ENCODE results near the gene BNIP5.
A peak's percentile ranks its signal among the peaks of the same experiment; 100 is the strongest.
"Not testable (repeated sequence)": the region's sequence is repeated elsewhere in the genome, so short reads cannot be mapped to it uniquely, and the experiment has no call there.

BNIP5 gene

GRCh38 chr6:36340618-36341454 is 4.1 kb upstream of the BNIP5 start:
- DNase-seq: peak; percentile 77

DNA sequence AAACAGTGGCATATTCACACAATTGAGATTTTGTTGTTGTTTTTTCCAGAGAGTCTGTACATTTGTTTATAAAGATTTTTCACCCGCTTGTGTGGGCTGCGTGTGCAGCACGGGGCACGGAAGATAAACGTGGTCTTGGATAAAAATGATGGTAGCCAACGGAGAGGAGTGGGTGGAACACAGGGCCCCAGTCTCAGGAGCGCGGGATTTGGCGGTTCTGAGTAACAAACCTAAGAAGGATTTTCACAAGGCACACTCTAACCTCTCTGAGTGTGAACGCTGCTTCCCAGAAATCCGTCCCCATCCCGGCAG is 3.6 kb upstream of the BNIP5 start:
- DNase-seq: no peak

- no peak for DNase-seq
Observed at GRCh38 chr6:36339146-36339545, 2.5 kb upstream of the BNIP5 start.

- DNase-seq: not testable (repeated sequence)
Observed at GRCh38 chr6:36338223-36338622, 1.5 kb upstream of the BNIP5 start.

DNA sequence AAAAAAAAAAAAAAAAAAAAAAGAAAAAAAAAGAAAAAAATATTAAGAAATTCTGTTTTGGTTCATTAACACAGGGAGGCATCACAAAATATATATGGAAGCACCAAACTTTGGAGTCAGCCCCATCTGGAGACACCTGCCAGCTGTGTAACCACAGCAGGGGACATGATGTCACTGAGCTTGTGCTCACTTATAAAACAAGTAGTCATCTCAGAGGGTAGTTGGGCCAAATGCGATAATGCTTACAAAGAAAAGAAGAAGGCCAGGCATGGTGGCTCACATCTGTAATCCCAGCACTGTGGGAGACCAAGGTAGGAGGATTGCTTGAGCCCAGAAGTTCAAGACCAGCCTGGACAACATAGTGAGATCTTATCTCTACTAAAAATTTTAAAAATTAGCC is 1.1 kb upstream of the BNIP5 start:
- no peak for DNase-seq

- DNase-seq: no peak
Observed at GRCh38 chr6:36336208-36336710, 429 bp downstream of the BNIP5 start.

DNA sequence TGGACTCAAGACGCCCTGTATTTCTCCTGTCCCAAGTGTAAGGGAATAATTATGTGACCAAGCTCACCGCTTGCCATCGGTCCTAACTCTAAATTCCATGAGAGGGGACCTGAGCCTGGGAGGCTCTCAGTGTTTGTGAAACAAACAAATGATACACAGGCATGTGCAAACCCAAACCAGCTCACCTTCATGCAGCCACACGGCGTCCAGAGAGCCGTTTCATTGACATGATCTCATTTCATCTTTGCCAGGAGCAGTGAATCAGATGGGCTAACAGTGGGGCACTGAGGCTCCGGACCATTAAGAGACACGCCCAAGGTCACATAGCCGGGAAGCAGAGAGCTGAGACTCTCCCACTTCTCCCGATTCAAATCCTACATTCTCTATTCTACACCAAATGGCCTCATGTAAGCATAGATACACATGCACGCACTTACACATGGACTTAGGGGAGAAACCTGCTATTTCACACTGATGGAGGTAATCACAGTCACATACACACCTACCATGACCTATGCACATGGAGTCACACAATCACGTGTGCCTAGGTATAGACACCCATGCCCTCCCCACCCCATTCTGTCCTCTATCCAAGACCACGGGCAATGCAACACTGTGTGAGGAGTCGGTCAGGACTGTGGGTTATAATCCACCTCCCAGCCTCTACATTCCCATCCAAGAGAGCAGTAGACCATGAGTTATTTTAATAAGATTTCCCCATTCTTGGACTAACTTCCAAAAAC is 1.1 kb downstream of the BNIP5 start:
- no peak for DNase-seq

DNA sequence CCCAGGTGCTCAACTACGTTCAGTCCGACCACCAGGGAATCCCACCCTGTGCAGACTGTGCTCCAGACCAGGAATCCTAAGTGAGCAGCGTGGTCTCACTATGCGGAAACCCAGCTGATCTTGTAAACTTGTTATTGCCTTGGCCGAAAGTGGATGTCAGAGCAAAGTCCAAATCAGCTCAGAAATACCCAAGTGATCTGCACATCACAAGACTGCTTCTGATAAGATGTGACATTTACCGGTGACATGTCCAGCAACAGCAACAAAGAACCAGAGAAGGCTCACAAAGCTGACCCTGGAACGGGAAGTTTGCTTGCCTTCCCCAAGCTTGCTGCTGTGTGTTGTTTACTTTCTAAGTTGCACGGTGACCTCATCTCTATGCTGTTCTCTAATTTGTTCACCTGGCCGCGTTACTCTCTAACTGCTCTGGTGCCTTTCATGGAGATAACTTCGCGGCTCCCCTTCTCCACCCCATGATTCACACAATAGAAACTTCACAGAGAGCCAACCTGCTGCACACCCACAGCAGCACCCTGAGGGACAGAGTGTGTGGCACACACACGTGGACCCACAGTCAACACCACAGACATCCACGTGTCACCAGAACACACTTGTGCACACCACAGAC is 1.7 kb downstream of the BNIP5 start:
- DNase-seq: no peak

GRCh38 chr6:36333931-36334725 is 2.6 kb downstream of the BNIP5 start:
- no peak for DNase-seq

GRCh38 chr6:36333171-36333895 is 3.4 kb downstream of the BNIP5 start:
- DNase-seq: no peak

DNA sequence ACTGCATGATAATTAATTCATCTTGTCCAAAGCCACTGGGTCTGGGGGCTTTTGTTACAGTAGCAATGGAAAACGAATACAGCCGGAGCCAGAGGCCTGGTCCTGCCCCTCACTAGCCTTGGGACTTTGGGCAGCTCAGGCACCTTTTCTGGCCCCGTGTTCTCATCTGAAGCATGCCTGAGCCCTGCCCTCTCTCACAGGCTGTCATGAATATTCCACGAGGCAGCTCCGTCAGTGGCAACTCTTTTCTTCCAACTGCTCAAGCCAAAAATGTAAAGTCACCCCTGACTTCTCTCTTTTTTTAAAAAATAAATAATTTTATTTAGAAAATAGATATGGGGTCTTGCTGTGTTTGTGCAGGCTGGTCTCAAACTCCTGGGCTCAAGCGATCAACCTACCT is 5.3 kb downstream of the BNIP5 start:
- DNase-seq: no peak

DNA sequence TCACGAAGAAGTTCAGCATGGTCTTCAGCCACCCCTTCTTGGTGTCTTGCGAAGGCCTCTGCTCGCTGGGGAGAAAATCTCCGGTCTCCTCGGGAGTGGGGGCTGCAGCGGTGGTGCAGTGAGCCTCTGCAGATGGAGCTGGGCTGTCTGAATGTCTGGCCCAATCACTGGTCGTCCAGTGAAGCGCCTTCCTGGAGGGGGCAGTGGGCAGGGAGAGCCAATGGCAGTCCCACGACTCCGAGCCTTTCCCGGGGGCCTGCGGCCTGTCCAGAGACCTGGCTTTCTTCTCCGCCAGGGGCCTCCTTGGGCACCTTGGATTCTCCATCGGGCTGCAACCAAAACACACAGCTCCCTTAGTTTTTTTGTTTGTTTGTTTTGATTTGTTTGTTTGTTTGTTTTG is 6.3 kb downstream of the BNIP5 start:
- no peak for DNase-seq

GRCh38 chr6:36329798-36330291 is 6.8 kb downstream of the BNIP5 start:
- no peak for DNase-seq

- DNase-seq: no peak
Observed at GRCh38 chr6:36328600-36328999, 8.1 kb downstream of the BNIP5 start.

GRCh38 chr6:36327919-36328236 is 8.8 kb downstream of the BNIP5 start:
- DNase-seq: no peak

- DNase-seq: no peak
Observed at GRCh38 chr6:36327226-36327918, 9.3 kb downstream of the BNIP5 start.

- no peak for DNase-seq
Observed at GRCh38 chr6:36326356-36326995, 10.2 kb downstream of the BNIP5 start.

- no peak for DNase-seq
Observed at GRCh38 chr6:36324715-36325114, 12.0 kb downstream of the BNIP5 start.

DNA sequence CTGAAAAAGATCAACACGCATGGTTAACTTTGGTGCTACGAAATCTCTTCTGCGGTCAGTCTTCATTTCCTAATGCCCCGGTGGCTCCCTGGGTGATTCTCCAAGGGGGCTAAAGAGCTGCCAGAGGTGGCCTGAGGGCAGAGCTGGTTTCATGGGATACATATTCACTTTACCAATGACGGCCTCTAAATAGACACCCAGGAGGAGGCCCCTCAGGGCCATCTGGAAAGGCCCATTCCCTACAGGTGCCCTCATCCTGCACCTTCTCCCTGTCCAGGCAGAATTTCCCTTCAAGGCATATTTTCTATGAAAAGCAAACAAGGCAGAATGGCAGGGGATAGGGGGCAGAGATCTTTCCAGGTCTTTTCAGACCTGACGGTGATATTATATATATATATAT is 12.5 kb downstream of the BNIP5 start:
- DNase-seq: no peak

GRCh38 chr6:36323062-36323461 is 13.6 kb downstream of the BNIP5 start:
- DNase-seq: no peak

GRCh38 chr6:36322591-36322990 is 14.1 kb downstream of the BNIP5 start:
- DNase-seq: no peak

All from CD4-positive, alpha-beta T cell treated with Interleukin-10 for 1 hour (primary cell).